Thoracic aorta (tissue), 2 donors: ENCODE measurements around the gene TTLL5. TPM values are rescaled to one million over a fixed set of nuclear protein-coding genes. Genes with fewer than 3 reads are reported as not detected.

Experiments used
- ATAC-seq: fragments of 150-250 bp; one replicate; pipeline ENCODE4 v1.8.0; 2017; ENCODE audit warnings: low read depth; ENCODE audit not compliant: insufficient number of reproducible peaks, low FRiP score
- DNase-seq: peaks from one replicate; pipeline ENCODE4 v3.0.0-alpha.2; 2020; ENCODE audit warnings: low spot score
- H3K27ac ChIP-seq, 2 donors: fragments of 200-600 bp; sonication (generic); 1 replicate in 1 of 2; 2 replicates in 1 of 2; pipeline ENCODE4 v1.5.1; 2016; ENCODE audit warnings: mild to moderate bottlenecking in 2 of 2, moderate library complexity in 2 of 2
- H3K27me3 ChIP-seq: fragments of 200-600 bp; sonication (generic); replicated peaks from 2 replicates; pipeline ENCODE4 v1.6.0; 2016; ENCODE audit warnings: mild to moderate bottlenecking; ENCODE audit not compliant: insufficient read depth
- H3K36me3 ChIP-seq: fragments of 200-600 bp; sonication (generic); one replicate; pipeline ENCODE4 v1.5.1; 2016
- H3K4me1 ChIP-seq, 2 donors: fragments of 200-600 bp; sonication (generic); 1 replicate in 1 of 2; 2 replicates in 1 of 2; pipeline versions ENCODE4 v1.5.1 to v1.6.0; 2016; ENCODE audit warnings: low read depth in 2 of 2, mild to moderate bottlenecking in 1 of 2; ENCODE audit not compliant: control insufficient read depth in 1 of 2
- H3K4me3 ChIP-seq: fragments of 200-600 bp; sonication (generic); 2 replicates; pipeline ENCODE4 v1.5.1; 2016; ENCODE audit warnings: mild to moderate bottlenecking
- H3K9me3 ChIP-seq: fragments of 200-600 bp; sonication (generic); 2 replicates; pipeline ENCODE4 v1.5.1; 2016
- total RNA-seq, 2 donors: library from RNA; depleted of rRNA; stranded (reverse); fragments of >200 nt; gene quantifications; one replicate each; pipeline versions ENCODE4 v1.1.0 to v1.2.3, GENCODE V29; 2016
- TF ChIP-seq, protein P1 (sequence below): fragments of 200-600 bp; sonication (generic); IDR thresholded peaks from one replicate; pipeline ENCODE4 v1.5.1; 2019; ENCODE audit warnings: antibody characterized with exemption

TTLL5 gene
- total RNA-seq, 2 donors from 2014 or later = 34.7 to 47.9 TPM

DNA sequence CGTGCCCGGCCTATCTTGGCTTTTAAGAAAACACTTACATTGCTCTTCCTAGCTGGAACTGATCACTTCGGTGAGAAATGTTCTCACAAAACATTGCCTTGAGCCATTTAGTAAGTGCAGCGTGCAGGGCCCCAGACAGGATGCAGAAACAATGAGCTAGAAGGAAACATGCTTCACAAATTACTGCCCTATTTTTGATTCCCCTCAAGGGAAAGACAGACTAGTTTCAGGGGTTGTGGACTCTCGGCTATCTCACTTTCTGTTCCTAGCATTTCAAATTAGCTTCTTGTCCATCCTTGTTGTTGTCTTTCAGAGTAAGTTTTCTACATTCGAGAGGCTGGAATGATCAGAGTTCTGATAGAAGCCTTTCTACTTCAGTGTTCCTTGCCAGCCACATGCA lies 299.2 kb downstream of the TTLL5 start:
- Histone ChIP-seq H3K27ac (no peak overlapping the region), H3K9me3 (no peaks in the 10 kb centered on the region), H3K36me3 (peaks cover 41% of the 10 kb centered on the region), H3K4me1 (no peaks in the 10 kb centered on the region), H3K4me3 (no peak overlapping the region), H3K27me3 (no peaks in the 10 kb centered on the region)
- TF ChIP-seq, protein P1, sequence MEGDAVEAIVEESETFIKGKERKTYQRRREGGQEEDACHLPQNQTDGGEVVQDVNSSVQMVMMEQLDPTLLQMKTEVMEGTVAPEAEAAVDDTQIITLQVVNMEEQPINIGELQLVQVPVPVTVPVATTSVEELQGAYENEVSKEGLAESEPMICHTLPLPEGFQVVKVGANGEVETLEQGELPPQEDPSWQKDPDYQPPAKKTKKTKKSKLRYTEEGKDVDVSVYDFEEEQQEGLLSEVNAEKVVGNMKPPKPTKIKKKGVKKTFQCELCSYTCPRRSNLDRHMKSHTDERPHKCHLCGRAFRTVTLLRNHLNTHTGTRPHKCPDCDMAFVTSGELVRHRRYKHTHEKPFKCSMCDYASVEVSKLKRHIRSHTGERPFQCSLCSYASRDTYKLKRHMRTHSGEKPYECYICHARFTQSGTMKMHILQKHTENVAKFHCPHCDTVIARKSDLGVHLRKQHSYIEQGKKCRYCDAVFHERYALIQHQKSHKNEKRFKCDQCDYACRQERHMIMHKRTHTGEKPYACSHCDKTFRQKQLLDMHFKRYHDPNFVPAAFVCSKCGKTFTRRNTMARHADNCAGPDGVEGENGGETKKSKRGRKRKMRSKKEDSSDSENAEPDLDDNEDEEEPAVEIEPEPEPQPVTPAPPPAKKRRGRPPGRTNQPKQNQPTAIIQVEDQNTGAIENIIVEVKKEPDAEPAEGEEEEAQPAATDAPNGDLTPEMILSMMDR = no peak
- ATAC-seq = no peak
- no peak for DNase-seq

DNA sequence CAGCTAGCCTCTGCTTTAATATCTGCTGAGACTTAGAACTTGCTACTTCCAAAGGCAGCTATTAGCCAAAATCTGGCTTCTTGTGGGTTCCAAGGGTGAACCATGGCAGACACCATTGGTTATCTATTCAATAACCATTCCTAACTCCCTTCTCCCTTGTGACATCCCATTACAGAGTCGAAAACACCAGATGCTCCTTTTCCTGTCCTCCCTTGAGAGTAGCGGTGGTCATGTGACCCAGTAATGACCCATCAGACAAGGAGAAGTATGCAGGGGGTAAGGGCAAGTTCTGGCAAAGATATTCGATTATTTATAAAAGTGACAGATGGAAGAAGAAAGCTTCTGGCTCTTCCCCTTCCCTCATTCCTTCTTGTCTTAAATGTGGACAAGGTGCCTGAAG lies 300.6 kb downstream of the TTLL5 start:
- no peaks in the 10 kb centered on the region for H3K9me3 ChIP-seq
- no peaks in the 10 kb centered on the region for H3K27me3 ChIP-seq
- no peak overlapping the region for H3K4me3 ChIP-seq
- H3K27ac ChIP-seq = no peak overlapping the region
- no peak for ATAC-seq
- DNase-seq = no peak
- no peaks in the 10 kb centered on the region for H3K4me1 ChIP-seq
- TF ChIP-seq, protein P1 = no peak
- H3K36me3 ChIP-seq = peaks cover 44% of the 10 kb centered on the region

DNA sequence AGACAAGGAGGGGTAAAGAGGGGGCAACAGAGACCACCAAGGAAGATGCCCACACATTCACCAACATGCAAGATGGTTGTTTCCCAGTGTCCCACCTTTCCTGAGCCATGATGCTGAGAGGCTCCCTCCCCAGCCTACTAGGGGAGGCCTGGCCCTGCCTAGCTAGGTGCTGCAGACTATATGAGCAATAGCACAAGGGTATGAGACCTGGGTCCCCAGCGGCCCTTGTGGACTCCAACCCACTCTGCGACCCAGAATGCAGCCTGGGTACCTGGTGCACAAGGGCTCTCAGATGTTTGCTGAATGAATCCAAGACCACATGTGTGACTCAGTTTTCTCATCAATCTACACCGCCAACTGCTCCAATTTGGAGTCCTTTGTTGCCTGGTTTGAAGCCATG lies 306.8 kb downstream of the TTLL5 start:
- Histone ChIP-seq H3K4me3 (no peak overlapping the region), H3K9me3 (no peaks in the 10 kb centered on the region), H3K36me3 (peaks cover 24% of the 10 kb centered on the region), H3K4me1 (peaks cover 0 to 23% of the 10 kb centered on the region in 2 donors), H3K27ac (no peak overlapping the region), H3K27me3 (no peaks in the 10 kb centered on the region)
- ATAC-seq = no peak
- TF ChIP-seq, protein P1 = no peak
- DNase-seq = no peak

DNA sequence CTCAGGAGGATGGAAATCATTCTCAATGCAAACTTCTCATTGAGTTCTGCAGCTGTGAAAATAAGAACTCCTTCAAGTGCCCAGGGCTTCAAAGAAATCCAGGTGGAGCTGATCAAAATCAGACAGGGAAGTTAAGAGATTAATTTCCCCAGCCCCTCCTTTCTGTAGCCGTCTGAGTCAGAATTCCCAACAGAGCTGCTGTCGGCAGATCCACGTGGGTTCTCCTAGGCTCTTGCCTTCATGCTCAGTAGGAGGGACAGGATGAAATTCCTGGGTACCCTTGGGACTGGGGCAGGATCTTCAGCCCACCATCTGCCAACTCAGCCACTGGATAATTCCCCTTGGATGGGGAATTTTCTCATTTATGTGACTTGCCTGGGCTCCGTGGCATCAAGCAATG lies 307.4 kb downstream of the TTLL5 start:
- Histone ChIP-seq H3K27me3 (no peaks in the 10 kb centered on the region), H3K4me3 (no peak overlapping the region), H3K9me3 (no peaks in the 10 kb centered on the region), H3K27ac (peak overlapping the region; percentile 20 to 31), H3K4me1 (peaks cover 0 to 23% of the 10 kb centered on the region in 2 donors), H3K36me3 (peaks cover 20% of the 10 kb centered on the region)
- DNase-seq (no peak), ATAC-seq (no peak)
- TF ChIP-seq, protein P1 = no peak

DNA sequence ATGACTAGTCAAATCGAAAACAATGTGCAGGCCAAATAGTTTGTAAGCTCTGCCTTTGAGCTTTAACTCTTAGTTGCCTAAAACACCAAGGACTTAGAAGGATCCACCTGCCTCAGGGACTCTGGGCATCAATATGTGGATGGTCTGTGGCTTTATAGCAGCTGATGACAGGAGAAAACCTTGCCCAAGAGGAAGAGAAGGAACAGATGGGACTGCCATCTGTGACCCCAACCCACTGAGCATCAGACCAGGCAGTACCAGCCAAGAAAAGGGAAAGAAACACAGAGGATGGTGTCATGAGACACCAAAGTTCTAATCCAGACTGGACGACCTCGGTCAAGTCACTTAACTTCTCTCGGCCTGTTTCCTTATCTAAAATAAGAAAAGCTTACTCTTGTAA lies 308.1 kb downstream of the TTLL5 start:
- TF ChIP-seq, protein P1 = no peak
- H3K27me3 ChIP-seq = no peaks in the 10 kb centered on the region
- DNase-seq (no peak), ATAC-seq (no peak)
- no peak overlapping the region for H3K4me3 ChIP-seq
- H3K36me3 ChIP-seq = peaks cover 18% of the 10 kb centered on the region
- H3K4me1 ChIP-seq = peaks cover 0 to 23% of the 10 kb centered on the region in 2 donors
- peak overlapping the region in 1 of 2 donors; percentile 20 for H3K27ac ChIP-seq
- H3K9me3 ChIP-seq = no peaks in the 10 kb centered on the region
